HUES6 (cell line): Measurements from ENCODE around the gene PYDC1.

Experiments
- H3K27ac ChIP-seq: 2 replicates; pipeline ENCODE4 v1.7.0; 2013; ENCODE audit warnings: low read depth, mild to moderate bottlenecking, low read length, inconsistent platforms
- H3K27me3 ChIP-seq: 2 replicates; pipeline ENCODE4 v1.6.1; 2013; ENCODE audit warnings: low read length; ENCODE audit not compliant: control insufficient read depth, insufficient read depth
- H3K36me3 ChIP-seq: 2 replicates; pipeline ENCODE4 v1.6.1; 2013; ENCODE audit warnings: low read length; ENCODE audit not compliant: control insufficient read depth, insufficient read depth
- H3K4me1 ChIP-seq: 2 replicates; pipeline ENCODE4 v1.6.1; 2013; ENCODE audit warnings: low read length; ENCODE audit not compliant: control insufficient read depth, insufficient read depth
- H3K4me3 ChIP-seq: 2 replicates; pipeline ENCODE4 v1.5.1; 2013; ENCODE audit warnings: low read depth, low read length
- H3K9ac ChIP-seq: one replicate; pipeline ENCODE4 v1.6.1; 2013; ENCODE audit warnings: mild to moderate bottlenecking, low read length
- H3K9me3 ChIP-seq: 2 replicates; pipeline ENCODE4 v1.6.1; 2013; ENCODE audit warnings: low read depth, low read length; ENCODE audit not compliant: control insufficient read depth, insufficient read depth

Gene PYDC1

DNA sequence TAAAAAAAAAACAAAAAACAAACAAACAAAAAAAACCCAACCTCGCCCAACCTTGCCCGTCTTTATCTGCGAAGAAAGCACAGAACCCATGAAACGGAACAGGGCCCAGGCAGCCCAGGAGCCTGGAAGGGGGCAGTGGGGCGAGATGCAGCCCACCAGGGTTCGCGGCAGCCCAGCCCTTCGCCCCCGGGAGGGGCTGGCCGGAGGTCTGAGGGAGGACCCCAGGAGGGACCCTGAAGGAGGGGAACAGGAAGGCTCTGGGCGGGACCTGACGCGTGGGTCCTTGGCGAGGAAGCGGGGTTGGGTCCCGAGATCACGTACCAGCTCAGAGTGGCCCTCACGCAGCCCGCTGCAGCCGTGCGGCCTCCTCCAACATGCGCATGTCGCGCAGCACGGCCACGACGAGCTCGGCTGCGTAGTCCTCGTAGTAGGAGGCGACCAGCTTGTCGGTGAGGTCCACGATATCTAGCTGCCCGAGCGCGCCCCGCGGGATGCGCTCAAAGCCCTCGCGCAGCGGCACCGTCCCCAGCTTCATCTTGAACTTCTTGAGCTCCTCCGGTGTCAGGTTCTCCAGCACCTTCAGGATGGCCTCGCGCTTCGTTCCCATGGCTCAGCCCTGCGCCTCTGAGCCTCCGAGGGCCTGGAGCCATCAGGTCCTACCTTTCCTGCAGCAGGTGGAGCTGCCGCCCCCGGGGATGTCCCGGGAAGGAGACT, at the start of gene PYDC1:
Gene PYDC1, minus strand, starts transcription at position 714 of the 714 bp plus-strand sequence. Its CDS starts 107 bp downstream, at position 607.
- peaks cover 26% of the 10 kb centered on the region for H3K4me1 ChIP-seq
- no peaks in the 10 kb centered on the region for H3K9me3 ChIP-seq
- H3K36me3 ChIP-seq, result no peaks in the 10 kb centered on the region
- no peak within 1 kb of the TSS for H3K27ac ChIP-seq
- peak within 1 kb of the TSS; percentile 61 for H3K4me3 ChIP-seq
- no peak within 1 kb of the TSS for H3K9ac ChIP-seq
- H3K27me3 ChIP-seq, result peaks cover 75% of the 10 kb centered on the region

DNA sequence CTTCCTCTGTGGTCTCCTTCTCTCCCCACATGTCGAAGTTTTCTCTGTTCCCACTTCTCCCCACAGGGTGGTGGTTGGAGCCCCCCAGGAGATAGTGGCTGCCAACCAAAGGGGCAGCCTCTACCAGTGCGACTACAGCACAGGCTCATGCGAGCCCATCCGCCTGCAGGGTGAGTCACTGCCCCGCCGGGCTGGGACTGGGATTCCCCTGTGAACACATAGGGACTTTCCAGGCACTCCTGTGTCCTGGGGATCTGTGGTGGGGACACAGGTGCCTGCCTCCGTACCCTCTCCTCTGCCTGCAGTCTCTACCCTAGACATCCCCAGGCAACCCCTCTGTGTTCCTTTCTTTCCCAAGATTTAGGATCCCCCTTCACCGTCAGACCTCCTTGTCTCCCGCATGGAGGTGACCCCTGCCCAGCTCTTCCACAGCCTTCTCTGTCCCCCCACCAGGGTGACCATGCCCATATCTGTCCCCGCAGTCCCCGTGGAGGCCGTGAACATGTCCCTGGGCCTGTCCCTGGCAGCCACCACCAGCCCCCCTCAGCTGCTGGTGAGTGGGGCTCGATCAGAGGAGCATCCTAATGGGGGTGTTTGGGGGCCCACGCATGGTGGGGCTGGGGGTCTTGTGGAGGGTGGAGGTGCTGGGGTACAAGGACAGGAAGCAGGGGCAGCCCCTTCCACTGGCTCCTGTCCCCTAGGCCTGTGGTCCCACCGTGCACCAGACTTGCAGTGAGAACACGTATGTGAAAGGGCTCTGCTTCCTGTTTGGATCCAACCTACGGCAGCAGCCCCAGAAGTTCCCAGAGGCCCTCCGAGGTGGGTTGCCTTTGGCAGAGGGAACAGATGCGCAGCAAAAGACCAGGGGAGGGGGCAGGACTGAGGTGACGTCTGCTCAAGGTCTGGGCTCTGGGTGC, 48.7 kb upstream of the PYDC1 start:
- Histone ChIP-seq H3K9me3 (no peaks in the 10 kb centered on the region), H3K27ac (no peak overlapping the region), H3K27me3 (no peaks in the 10 kb centered on the region), H3K9ac (no peak overlapping the region), H3K4me1 (peaks cover 14% of the 10 kb centered on the region), H3K4me3 (no peak overlapping the region), H3K36me3 (no peaks in the 10 kb centered on the region)

DNA sequence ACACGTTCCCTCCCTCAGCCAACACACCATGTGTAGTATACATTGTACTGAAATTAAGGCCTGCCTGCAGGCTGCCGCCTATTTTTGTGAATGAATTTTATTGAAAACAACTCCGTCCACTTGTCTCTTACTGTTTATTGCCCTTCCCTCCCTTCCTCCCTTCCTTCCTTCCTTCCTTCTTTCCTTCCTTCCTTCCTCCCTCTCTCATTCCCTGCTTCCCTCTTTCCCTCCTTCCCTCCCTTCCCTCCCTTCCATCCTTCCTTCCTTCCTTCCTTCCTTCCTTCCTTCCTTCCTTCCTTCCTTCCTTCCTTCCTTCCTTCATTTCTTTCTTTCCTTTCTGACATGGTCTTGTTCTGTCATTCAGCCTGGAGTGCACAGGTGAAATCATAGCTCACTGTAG, 45.1 kb upstream of the PYDC1 start:
- no peaks in the 10 kb centered on the region for H3K27me3 ChIP-seq
- no peaks in the 10 kb centered on the region for H3K36me3 ChIP-seq
- H3K9ac ChIP-seq, result no peak overlapping the region
- H3K4me3 ChIP-seq, result no peak overlapping the region
- H3K27ac ChIP-seq, result no peak overlapping the region
- H3K4me1 ChIP-seq, result peaks cover 7% of the 10 kb centered on the region; the same call in 1 of the 2 replicates
- no peaks in the 10 kb centered on the region for H3K9me3 ChIP-seq

DNA sequence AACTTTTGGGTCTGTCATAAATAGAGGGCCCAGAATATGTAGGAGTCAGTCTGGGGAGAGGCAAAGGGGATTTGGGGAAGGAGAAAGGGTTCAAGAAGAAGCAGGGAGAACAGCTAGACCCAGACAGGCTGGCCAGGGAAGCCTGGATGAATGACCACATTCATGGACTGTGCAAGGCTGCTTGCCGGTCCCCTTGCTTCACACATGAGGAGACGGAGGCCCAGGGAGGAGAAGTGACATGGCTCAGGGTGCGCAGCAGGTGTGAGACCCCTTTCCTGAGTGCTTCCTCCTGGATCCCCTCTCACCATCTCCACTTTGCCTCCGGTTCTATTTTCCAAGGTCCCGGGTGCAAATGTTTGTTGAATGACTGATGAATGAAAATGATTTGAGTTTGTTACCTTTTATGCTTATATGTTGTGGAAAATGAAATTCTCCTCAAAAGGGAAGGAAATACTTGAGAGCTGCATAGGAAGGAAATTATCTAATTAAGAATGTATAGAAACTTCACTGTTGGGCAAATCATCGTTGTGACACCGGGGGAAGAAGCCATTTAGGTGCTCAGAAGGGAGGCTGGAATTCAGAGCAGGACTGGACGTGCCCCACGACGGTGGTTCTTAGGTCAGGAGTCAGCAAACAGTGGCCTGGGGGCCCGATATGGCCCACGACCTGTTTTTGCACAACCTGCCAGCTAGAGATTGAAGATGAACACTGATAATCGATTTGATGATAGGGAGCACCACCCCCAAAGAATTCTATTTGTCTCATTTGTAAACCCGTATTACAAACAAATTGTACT, 43.4 kb upstream of the PYDC1 start:
- Histone ChIP-seq H3K9ac (no peak overlapping the region), H3K4me1 (peaks cover 2% of the 10 kb centered on the region; the same call in 1 of the 2 replicates), H3K9me3 (no peaks in the 10 kb centered on the region), H3K36me3 (no peaks in the 10 kb centered on the region), H3K27me3 (no peaks in the 10 kb centered on the region), H3K27ac (no peak overlapping the region), H3K4me3 (no peak overlapping the region)

DNA sequence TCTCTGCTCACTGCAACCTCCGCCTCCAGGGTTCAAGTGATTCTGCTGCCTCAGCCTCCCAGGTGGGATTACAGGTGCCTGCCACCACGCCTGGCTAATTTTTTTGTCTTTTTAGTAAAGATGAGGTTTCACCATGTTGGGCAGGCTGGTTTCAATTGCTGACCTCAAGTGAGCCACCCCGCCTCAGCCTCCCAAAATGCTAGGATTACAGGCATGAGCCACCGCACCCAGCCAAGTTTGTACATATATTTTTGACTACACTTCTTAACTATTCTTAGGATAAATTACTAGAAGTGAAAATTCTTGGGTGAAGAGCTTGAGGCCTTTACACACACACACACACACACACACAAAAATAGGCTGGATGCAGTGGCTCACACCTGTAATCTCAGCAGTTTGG, 41.4 kb upstream of the PYDC1 start:
- Histone ChIP-seq H3K27me3 (no peaks in the 10 kb centered on the region), H3K9ac (no peak overlapping the region)

DNA sequence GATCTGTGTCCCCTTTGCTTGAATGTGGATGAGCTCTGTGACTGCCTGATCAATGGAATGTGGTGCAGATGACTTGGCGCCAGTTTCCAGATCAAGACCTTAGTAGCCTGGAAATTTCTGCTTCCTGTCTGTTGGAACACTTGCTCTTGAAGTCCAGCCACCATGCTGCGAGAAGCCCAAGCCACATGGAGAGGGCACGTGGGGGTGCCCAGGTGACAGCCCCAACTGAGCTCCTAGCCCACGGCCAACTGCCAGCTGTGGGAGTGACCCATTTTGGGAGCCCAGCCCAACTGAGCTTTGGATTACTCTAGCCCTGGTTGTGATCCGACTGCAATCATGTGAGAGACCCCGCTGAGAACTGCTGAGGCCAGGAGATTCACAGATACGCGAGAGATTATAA, 39.5 kb upstream of the PYDC1 start:
- Histone ChIP-seq H3K4me1 (no peaks in the 10 kb centered on the region; the same call in 1 of the 2 replicates), H3K9me3 (no peaks in the 10 kb centered on the region), H3K4me3 (no peak overlapping the region), H3K36me3 (no peaks in the 10 kb centered on the region), H3K27ac (no peak overlapping the region), H3K9ac (no peak overlapping the region), H3K27me3 (no peaks in the 10 kb centered on the region)

More for the DNA sequence above, 41.4 kb upstream of the PYDC1 start:
- no peaks in the 10 kb centered on the region for H3K9me3 ChIP-seq
- H3K4me1 ChIP-seq, result no peaks in the 10 kb centered on the region; the same call in 1 of the 2 replicates
- H3K36me3 ChIP-seq, result no peaks in the 10 kb centered on the region
- no peak overlapping the region for H3K4me3 ChIP-seq
- no peak overlapping the region for H3K27ac ChIP-seq

DNA sequence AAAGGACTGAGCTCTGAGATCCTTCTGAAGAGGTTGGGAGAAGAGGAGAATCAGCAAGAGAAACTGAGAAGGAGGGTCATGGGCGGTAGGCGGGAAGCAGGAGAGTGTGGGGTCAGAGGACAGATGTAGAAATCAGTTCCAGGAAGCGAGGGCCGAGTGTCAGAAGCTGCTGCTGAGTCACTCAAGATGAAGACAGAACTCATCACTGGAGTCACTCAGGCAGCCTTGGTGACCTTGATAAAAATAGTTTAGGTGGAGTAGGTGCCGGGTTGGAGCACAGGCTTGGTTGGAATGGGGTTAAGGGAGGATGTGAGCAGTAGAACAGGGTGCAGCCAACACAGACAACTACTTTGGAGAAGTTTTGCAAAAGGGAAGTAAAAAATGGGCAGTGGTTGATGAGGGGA, 36.7 kb upstream of the PYDC1 start:
- Histone ChIP-seq H3K27me3 (no peaks in the 10 kb centered on the region), H3K9ac (no peak overlapping the region), H3K27ac (no peak overlapping the region), H3K4me1 (no peaks in the 10 kb centered on the region; the same call in 1 of the 2 replicates), H3K4me3 (no peak overlapping the region), H3K36me3 (no peaks in the 10 kb centered on the region), H3K9me3 (no peaks in the 10 kb centered on the region)

DNA sequence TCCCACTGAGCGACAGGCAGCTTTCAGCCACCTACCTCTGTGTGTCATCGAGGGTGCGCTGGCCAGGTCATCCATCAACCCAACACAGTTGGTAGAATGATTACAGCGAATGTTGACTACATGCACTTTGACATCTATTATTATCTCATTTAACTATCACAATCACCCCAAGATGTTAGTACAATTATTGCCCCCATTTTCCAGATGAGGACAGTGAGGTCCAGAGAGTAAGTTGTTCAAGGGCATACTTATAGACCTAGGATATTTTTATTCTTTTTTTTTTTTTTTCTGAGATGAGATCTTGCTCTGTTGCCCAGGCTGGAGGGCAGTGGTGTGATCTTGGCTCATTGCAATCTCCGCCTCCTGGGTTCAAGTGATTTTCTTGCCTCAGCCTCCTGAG, 34.5 kb upstream of the PYDC1 start:
- no peak overlapping the region for H3K27ac ChIP-seq
- no peaks in the 10 kb centered on the region for H3K27me3 ChIP-seq
- H3K4me3 ChIP-seq, result no peak overlapping the region
- H3K9ac ChIP-seq, result no peak overlapping the region
- H3K4me1 ChIP-seq, result peaks cover under 1% of the 10 kb centered on the region
- 0 out of 2 replicates have a peak, but pooled peaks cover 2% of the 10 kb centered on the region for H3K9me3 ChIP-seq
- no peaks in the 10 kb centered on the region for H3K36me3 ChIP-seq

DNA sequence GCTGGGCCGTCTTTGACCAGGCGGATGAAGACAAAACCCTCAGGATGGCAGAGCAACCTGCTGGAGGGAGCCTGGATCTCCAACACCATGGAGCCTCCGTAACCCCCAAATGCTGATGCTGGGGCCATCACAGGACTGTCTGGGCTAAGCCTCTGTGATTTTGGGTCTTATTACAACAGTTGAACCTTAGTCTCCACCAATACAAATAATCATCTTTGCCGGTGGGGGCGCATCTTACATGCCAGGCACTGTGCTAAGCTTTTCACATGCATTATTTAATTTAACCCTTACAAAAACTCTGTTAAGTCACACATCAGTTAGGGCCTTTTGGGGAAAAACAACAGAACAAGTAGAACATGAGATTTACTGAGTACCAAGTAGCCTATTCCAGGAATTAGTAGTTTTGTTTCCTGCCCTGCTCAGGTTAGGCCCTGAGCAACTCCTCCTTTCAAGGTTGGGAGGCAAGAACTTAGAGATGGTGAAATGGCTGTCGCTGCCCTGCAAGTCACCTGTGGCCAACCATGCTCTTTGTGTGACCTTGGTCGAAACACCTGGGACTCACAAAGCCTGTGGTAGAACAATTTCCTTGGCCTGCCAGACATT, 33.9 kb upstream of the PYDC1 start:
- no peaks in the 10 kb centered on the region for H3K27me3 ChIP-seq
- H3K4me3 ChIP-seq, result no peak overlapping the region
- H3K9ac ChIP-seq, result no peak overlapping the region
- peaks cover 6% of the 10 kb centered on the region for H3K4me1 ChIP-seq
- H3K27ac ChIP-seq, result no peak overlapping the region
- H3K36me3 ChIP-seq, result no peaks in the 10 kb centered on the region
- 0 out of 2 replicates have a peak, but pooled peaks cover 2% of the 10 kb centered on the region for H3K9me3 ChIP-seq

DNA sequence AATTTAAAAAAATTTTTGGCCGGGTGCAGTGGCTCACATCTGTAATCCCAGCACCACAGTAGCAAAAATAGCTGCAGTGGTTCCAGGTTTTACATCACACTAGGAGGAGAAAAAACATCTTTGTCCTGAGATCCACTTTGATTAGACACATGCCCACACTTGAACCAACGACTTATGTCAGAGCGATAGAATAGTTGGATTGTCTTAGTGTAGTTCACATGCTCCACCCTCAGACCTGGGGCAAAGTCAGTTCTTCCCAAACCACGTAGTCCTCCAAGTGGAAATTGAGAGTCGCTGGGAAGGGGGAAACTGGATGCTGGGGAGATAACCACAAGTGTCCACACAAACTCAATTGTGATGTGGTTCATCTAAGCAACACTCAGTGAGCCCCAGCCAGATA, 31.4 kb upstream of the PYDC1 start:
- H3K9ac ChIP-seq, result no peak overlapping the region
- no peak overlapping the region for H3K4me3 ChIP-seq
- no peak overlapping the region for H3K27ac ChIP-seq
- H3K4me1 ChIP-seq, result peaks cover 11% of the 10 kb centered on the region; the same call in 1 of the 2 replicates
- H3K9me3 ChIP-seq, result 0 out of 2 replicates have a peak, but pooled peaks cover 2% of the 10 kb centered on the region
- no peaks in the 10 kb centered on the region for H3K36me3 ChIP-seq
- no peaks in the 10 kb centered on the region for H3K27me3 ChIP-seq
